Uterus (tissue), 4 donors: Measurements from ENCODE around the gene BRI3. TPM values are rescaled to one million over a fixed set of nuclear protein-coding genes. Genes with fewer than 3 reads are reported as not detected.
A peak's percentile ranks its signal among the peaks of the same experiment; 100 is the strongest.

Experiments used
- DNase-seq, 2 donors: peaks; one replicate each; pipeline ENCODE4 v3.0.0-alpha.2; 2019 to 2020
- H3K27ac ChIP-seq, 2 donors: fragments of 200-600 bp; sonication (generic); 1 replicate in 1 of 2; 2 replicates in 1 of 2; pipeline ENCODE4 v1.5.1; 2016 to 2018
- H3K27me3 ChIP-seq, 2 donors: fragments of 200-600 bp; sonication (generic); one replicate each; pipeline ENCODE4 v1.5.1; 2018 to 2019; ENCODE audit warnings: control low read depth in 1 of 2
- H3K36me3 ChIP-seq, 2 donors: fragments of 200-600 bp; sonication (generic); one replicate each; pipeline ENCODE4 v1.5.1; 2019; ENCODE audit warnings: control low read depth in 1 of 2
- H3K4me1 ChIP-seq, 2 donors: fragments of 200-600 bp; sonication (generic); one replicate each; pipeline ENCODE4 v1.5.1; 2018 to 2019; ENCODE audit warnings: control low read depth in 1 of 2
- H3K4me3 ChIP-seq, 2 donors: fragments of 200-600 bp; sonication (generic); 1 replicate in 1 of 2; 2 replicates in 1 of 2; pipeline ENCODE4 v1.5.1; 2018 to 2019; ENCODE audit warnings: mild to moderate bottlenecking in 1 of 2
- H3K9me3 ChIP-seq, 2 donors: fragments of 200-600 bp; sonication (generic); one replicate each; pipeline ENCODE4 v1.5.1; 2019; ENCODE audit warnings: control low read depth in 1 of 2
- CTCF ChIP-seq, 4 experiments: fragments of 200-600 bp in 2 of 4; fragments of 450-650 bp in 2 of 4; sonication (generic) in 2 of 4; IDR thresholded peaks; one replicate each; pipeline ENCODE4 v1.5.1; 2016 to 2019; ENCODE audit warnings: antibody characterized with exemption in 4 of 4, mild to moderate bottlenecking in 2 of 4, moderate library complexity in 1 of 4
- POLR2A ChIP-seq, 2 donors: fragments of 450-650 bp; IDR thresholded peaks; one replicate each; pipeline ENCODE4 v1.6.1; 2016; ENCODE audit warnings: antibody characterized with exemption in 2 of 2, mild to moderate bottlenecking in 1 of 2, moderate library complexity in 1 of 2
- intact Hi-C: fragments of 100-400 bp; cut with DNase I; formaldehyde crosslinking; loops from one replicate; pipeline ENCODE4 v1.15.1; 2023; ENCODE audit warnings: low total_unique reads
- total RNA-seq, 4 donors: library from RNA; depleted of rRNA in 3 of 4; stranded (reverse); fragments of >200 nt in 3 of 4; gene quantifications; one replicate each; pipeline versions ENCODE4 v1.1.0 to v1.2.4, GENCODE V29; 2014 to 2023
- donor health status: DM: yes; HTN: yes; CAD: no.

The BRI3 gene
- total RNA-seq, 4 donors from 2014 or later, result 8.5 to 161 (median 28.1) TPM

DNA sequence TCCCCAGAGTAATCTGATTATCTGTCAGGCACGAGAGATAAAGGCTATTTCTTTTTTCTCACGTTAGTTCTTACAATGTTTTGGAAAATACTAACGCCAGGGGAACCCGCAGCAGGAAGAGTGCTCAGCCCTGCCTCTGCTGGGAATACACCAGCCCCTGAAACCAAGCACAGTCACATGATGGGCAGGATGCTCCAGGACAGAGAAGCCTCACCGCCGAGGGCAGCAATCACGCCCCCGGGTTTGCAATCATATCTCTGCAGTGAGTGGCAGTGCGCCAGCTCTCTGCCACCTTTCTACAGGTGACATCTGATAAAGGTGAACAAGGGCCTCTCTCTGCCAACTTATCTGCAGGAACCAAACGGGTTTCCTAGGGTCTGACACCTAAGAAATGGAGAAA is 39.8 kb downstream of the BRI3 start:
- H3K4me3 ChIP-seq, result no peak overlapping the region
- DNase-seq, result no peak
- TF ChIP-seq CTCF (IDR thresholded peaks at IDR 0.05) (no peak), POLR2A (IDR thresholded peaks at IDR 0.05) (no peak)
- intact Hi-C loops, result no loop called here
- no peaks in the 10 kb centered on the region for H3K4me1 ChIP-seq
- no peaks in the 10 kb centered on the region for H3K27me3 ChIP-seq
- no peaks in the 10 kb centered on the region for H3K36me3 ChIP-seq
- H3K27ac ChIP-seq, result no peak overlapping the region
- no peaks in the 10 kb centered on the region for H3K9me3 ChIP-seq

DNA sequence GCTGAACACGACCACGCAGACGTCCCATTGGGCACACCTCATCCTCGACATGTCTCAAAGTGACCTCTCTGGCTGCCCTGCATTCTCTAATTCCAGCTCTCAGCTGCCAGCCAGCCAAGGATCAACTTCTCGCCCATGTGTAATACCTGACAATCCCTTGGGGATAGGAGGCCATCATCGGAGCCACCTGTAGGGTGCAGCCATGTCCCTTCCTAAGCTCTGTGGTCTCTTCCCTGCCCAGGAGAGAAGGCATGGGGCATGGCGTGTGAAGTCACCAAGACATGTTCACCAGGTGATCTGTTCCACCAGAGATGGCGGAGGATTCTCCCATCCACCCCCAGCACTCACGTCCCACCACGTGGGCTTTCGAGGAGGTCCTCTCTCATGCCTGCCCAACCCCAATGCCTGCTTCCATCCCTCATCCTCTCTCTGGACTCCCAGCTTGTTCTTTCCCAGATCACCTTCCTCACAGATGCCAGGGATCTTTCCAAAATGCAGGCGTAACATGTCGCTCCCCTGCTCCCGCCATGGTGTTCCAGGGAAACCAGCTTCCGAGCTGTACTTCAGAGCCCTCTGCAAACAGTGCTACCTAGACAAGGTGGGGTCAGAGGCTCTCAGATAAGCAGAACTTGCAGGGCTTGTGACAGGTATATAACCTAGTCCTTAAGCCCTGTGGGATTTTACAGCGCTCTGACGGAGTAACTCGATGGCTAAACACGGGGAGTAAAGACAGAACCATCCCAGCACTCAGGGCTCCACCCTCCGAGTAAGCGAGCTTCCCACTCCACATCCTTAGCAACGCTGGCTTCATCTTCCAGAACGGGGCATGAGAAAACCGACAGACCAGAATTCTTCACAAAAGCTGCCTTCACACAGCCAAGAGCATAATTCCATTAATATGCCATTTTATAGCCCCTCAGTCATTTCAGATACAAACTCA is 41.1 kb downstream of the BRI3 start:
- no peak for TF ChIP-seq POLR2A (IDR thresholded peaks at IDR 0.05)
- no peak for TF ChIP-seq CTCF (IDR thresholded peaks at IDR 0.05)
- no peaks in the 10 kb centered on the region for H3K27me3 ChIP-seq
- H3K4me3 ChIP-seq, result no peak overlapping the region
- H3K27ac ChIP-seq, result no peak overlapping the region
- H3K36me3 ChIP-seq, result no peaks in the 10 kb centered on the region
- no peaks in the 10 kb centered on the region for H3K9me3 ChIP-seq
- H3K4me1 ChIP-seq, result no peaks in the 10 kb centered on the region
- DNase-seq, result no peak
- intact Hi-C loops, result no loop called here

- intact Hi-C loops, result no loop called here
- Histone ChIP-seq H3K9me3 (no peaks in the 10 kb centered on the region), H3K27ac (no peak overlapping the region), H3K4me3 (no peak overlapping the region), H3K36me3 (no peaks in the 10 kb centered on the region), H3K27me3 (no peaks in the 10 kb centered on the region), H3K4me1 (no peaks in the 10 kb centered on the region)
- no peak for DNase-seq
- TF ChIP-seq POLR2A (IDR thresholded peaks at IDR 0.05), result no peak
These were observed 42.3 kb downstream of the BRI3 start for GRCh38 chr7:98323597-98324322.

GRCh38 chr7:98324782-98325181 is 43.3 kb downstream of the BRI3 start:
- TF ChIP-seq POLR2A (IDR thresholded peaks at IDR 0.05) (no peak), CTCF (IDR thresholded peaks at IDR 0.05) (no peak)
- Histone ChIP-seq H3K4me3 (no peak overlapping the region), H3K27ac (no peak overlapping the region), H3K36me3 (no peaks in the 10 kb centered on the region), H3K4me1 (no peaks in the 10 kb centered on the region), H3K27me3 (no peaks in the 10 kb centered on the region), H3K9me3 (no peaks in the 10 kb centered on the region)
- DNase-seq, result no peak
- intact Hi-C loops, result no loop called here

- Histone ChIP-seq H3K4me1 (no peaks in the 10 kb centered on the region), H3K4me3 (no peak overlapping the region), H3K36me3 (no peaks in the 10 kb centered on the region), H3K9me3 (no peaks in the 10 kb centered on the region), H3K27ac (peak overlapping the region in 1 of 2 donors; percentile 58), H3K27me3 (no peaks in the 10 kb centered on the region)
- TF ChIP-seq POLR2A (IDR thresholded peaks at IDR 0.05) (no peak), CTCF (IDR thresholded peaks at IDR 0.05) (no peak)
- intact Hi-C loops, result no loop called here
- no peak for DNase-seq
These were observed 47.8 kb downstream of the BRI3 start for GRCh38 chr7:98329100-98329790.
